GM21737 (cell line): ENCODE results near the gene BCL2.

Experiments
- ATAC-seq: cut with Tn5 transposase; IDR thresholded peaks from one replicate; pipeline ENCODE4 v1.9.1; 2021; ENCODE audit warnings: mild to moderate bottlenecking, moderate library complexity; ENCODE audit not compliant: unreplicated experiment

BCL2 gene

GRCh38 chr18:63288311-63288710 is 31.3 kb downstream of the BCL2 start:
- ATAC-seq = no peak

- no peak for ATAC-seq
These were observed 31.8 kb downstream of the BCL2 start for GRCh38 chr18:63287691-63288220.

GRCh38 chr18:63286926-63287325 is 32.6 kb downstream of the BCL2 start:
- ATAC-seq = no peak

GRCh38 chr18:63284827-63285733 is 34.5 kb downstream of the BCL2 start:
- peak; percentile 87 for ATAC-seq

- ATAC-seq = no peak
These were observed 35.3 kb downstream of the BCL2 start for GRCh38 chr18:63284173-63284799.

- ATAC-seq = no peak
These were observed 36.1 kb downstream of the BCL2 start for GRCh38 chr18:63283305-63284094.

- ATAC-seq = no peak
These were observed 36.8 kb downstream of the BCL2 start for GRCh38 chr18:63282793-63283192.

- no peak for ATAC-seq
These were observed 46.2 kb downstream of the BCL2 start for GRCh38 chr18:63273222-63273927.

- no peak for ATAC-seq
These were observed 46.9 kb downstream of the BCL2 start for GRCh38 chr18:63272638-63273037.

- no peak for ATAC-seq
These were observed 47.7 kb downstream of the BCL2 start for GRCh38 chr18:63271881-63272299.

GRCh38 chr18:63271148-63271547 is 48.4 kb downstream of the BCL2 start:
- ATAC-seq = no peak

- ATAC-seq = no peak
These were observed 51.4 kb downstream of the BCL2 start for GRCh38 chr18:63267975-63268721.

GRCh38 chr18:63266888-63267790 is 52.4 kb downstream of the BCL2 start:
- ATAC-seq = no peak

GRCh38 chr18:63265326-63265725 is 54.2 kb downstream of the BCL2 start:
- ATAC-seq = no peak

GRCh38 chr18:63264871-63265270 is 54.7 kb downstream of the BCL2 start:
- ATAC-seq = no peak

- ATAC-seq = no peak
These were observed 56.1 kb downstream of the BCL2 start for GRCh38 chr18:63263444-63263843.

- ATAC-seq = no peak
These were observed 56.9 kb downstream of the BCL2 start for GRCh38 chr18:63262369-63263335.

GRCh38 chr18:63261029-63261428 is 58.5 kb downstream of the BCL2 start:
- ATAC-seq = no peak
